ENCODE results near the gene SOS1.

DNA sequence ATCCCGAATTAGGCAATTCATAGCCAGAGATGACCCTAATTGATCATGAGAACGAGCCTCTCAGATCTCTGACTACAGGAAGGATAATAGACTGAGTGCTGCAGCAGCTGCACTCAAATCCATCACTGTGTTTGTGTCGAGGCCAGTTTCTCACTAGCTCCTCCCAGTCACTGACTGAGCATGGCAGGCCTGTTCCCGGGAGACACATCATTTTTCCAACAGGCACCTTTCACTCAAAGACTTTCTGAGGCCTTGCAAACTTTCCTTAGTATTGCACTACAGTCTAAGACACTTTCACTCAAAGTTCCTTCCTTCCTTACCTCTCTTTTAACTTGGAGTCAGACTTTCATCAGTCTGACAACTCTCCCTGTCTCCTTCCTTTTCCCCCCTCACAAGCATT is 13.7 kb downstream of the SOS1 start:
- no peak for TF ChIP-seq CTCF (IDR thresholded peaks at IDR 0.05; ENCODE audit: low read depth, low read length)
- no peak for TF ChIP-seq EZH2phosphoT487 (IDR thresholded peaks at IDR 0.05; ENCODE audit: low read depth)

All from OCI-LY3 (cell line).